Right renal cortex interstitium (tissue), 3 donors: Measurements from ENCODE around the gene COG4. TPM values are rescaled to one million over a fixed set of nuclear protein-coding genes. Genes with fewer than 3 reads are reported as not detected.

ENCODE experiments used
- DNase-seq, 3 donors: peaks; one replicate each; pipeline ENCODE4 v3.0.0-alpha.2; 2013; ENCODE audit warnings: low read depth in 3 of 3, low spot score in 2 of 3
- polyA plus RNA-seq, 3 donors: library from polyadenylated mRNA; unstranded; fragments of 120-200 nt; gene quantifications; one replicate each; pipeline ENCODE4 v1.2.1, GENCODE V29; 2013; ENCODE audit not compliant: insufficient read length in 3 of 3

The COG4 gene
- polyA plus RNA-seq, 3 donors, result 65.5 to 67.9 (median 65.8) TPM

GRCh38 chr16:70481929-70482536, 41.3 kb downstream of the COG4 start:
- DNase-seq, result no peak

GRCh38 chr16:70480127-70481105, 42.9 kb downstream of the COG4 start:
- DNase-seq, result no peak

- no peak for DNase-seq
Observed at GRCh38 chr16:70478912-70479341, 44.4 kb downstream of the COG4 start.

DNA sequence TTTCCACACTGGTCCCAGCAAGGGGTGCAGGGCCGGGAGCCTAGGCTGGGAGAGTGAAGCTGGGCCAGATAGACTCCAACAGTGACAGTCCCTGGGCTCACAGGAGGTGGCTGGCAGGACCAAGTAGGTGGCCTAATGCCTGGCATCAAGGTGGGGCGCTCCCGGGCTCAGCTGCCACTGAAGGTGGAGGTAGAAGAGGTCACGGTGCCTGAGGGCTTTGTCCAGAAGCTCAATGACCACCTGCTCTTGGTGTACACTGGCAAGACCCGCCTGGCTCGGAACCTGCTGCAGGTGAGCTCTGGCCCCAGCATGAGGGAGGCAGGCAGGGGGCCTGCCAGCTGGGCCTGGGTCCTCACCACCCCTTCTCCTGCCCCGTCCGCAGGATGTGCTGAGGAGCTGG, 45.2 kb downstream of the COG4 start:
- DNase-seq, result no peak

DNA sequence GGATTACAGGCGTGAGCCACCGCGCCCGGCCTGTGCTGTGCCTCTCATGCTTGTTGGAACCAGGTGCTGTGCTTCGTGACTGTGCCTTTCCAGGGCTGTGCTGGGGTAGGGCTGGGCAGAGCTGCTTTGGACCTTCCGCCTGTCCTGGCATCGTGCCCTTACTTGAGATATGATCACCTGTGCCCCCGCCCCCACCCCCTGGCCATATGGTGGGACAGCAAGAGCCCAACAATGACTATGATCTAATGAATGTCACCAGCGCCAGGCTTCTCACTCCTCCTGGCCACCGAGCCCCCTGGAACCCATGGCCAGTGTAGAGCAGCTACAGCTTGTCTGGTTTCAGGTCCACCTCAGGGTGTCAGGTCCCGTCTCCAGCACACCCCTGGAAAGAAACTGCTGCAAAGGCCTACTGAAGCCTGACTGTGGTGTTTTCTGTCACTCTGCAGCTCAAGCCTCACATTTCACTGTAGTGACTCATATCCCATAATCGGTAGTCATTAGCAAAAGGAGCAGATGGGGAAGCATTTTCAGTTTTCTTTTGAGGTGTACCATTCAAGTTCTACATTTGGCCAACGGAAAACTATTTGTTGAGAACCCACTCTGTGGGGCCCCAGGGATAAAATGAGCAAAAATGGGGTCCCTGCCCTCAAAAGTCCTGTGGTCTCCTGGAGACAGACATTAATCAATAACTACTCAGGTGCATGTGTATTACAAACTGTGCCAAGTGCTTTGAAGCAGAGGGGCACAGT, 46.9 kb downstream of the COG4 start:
- no peak for DNase-seq

- no peak for DNase-seq
Observed at GRCh38 chr16:70475054-70475871, 48.1 kb downstream of the COG4 start.

DNA sequence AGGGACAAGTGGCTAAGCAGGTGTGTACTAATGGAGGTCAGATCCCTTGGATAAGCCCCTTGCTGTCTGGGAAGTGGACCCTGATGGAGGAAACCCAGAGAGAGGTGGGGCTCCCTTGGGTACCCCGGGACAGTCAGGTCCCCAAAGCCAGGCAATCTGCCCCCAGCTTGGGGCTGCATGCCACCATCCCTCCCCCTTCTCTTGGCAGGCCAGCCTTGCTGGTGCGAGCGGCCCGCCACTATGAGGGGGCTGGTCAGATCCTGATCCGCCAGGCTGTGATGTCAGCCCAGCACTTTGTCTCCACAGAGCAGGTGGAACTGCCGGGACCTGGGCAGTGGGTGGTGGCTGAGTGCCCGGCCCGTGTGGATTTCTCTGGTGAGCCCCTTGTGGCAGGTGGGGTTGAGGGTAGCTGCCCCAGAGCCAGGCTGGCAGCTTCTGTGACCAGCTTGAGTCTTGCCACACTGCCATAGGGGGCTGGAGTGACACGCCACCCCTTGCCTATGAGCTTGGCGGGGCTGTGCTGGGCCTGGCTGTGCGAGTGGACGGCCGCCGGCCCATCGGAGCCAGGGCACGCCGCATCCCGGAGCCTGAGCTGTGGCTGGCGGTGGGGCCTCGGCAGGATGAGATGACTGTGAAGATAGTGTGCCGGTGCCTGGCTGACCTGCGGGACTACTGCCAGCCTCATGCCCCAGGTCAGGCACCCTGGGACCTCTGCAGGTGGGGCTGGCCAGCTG, 48.9 kb downstream of the COG4 start:
- no peak for DNase-seq

GRCh38 chr16:70473446-70474319, 49.7 kb downstream of the COG4 start:
- DNase-seq, result no peak

GRCh38 chr16:70472786-70473433, 50.4 kb downstream of the COG4 start:
- DNase-seq, result no peak

GRCh38 chr16:70470927-70471341, 52.4 kb downstream of the COG4 start:
- no peak for DNase-seq

DNA sequence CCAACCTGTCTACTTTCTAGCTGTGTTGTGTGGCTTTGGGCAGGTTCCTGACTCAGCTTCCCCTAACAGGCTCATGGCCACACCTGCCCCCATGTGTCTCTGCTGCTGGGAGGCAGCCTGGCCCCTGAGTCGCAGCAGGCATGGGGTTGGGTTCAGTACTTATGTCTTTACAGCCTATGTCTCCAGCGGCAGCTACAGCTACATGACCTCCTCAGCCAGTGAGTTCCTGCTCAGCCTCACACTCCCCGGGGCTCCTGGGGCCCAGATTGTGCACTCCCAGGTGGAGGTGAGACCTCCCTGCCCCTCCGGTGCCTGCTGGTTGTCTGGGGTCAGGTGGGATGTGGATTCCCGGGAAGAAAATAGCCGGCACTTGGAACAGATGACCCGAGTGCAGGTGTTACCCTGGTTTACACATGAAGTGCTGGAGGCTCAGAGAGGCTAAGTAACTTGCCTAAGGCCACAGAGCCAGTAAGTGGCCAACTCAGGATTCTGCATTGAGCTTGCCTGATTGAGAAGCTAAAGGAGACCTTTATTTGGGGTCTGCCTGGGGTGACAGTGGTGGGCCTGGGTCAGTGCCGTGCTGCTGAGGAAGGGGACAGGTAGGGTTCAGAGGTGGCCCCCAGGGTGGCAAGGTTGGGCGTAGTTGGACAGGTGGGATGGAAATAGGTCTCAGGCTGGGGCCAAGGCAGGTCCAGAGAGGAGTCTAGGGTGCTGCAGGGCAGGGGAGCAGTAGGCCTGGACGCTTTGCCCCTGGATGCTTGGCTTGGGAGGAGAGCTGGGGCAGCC, 53.0 kb downstream of the COG4 start:
- no peak for DNase-seq

DNA sequence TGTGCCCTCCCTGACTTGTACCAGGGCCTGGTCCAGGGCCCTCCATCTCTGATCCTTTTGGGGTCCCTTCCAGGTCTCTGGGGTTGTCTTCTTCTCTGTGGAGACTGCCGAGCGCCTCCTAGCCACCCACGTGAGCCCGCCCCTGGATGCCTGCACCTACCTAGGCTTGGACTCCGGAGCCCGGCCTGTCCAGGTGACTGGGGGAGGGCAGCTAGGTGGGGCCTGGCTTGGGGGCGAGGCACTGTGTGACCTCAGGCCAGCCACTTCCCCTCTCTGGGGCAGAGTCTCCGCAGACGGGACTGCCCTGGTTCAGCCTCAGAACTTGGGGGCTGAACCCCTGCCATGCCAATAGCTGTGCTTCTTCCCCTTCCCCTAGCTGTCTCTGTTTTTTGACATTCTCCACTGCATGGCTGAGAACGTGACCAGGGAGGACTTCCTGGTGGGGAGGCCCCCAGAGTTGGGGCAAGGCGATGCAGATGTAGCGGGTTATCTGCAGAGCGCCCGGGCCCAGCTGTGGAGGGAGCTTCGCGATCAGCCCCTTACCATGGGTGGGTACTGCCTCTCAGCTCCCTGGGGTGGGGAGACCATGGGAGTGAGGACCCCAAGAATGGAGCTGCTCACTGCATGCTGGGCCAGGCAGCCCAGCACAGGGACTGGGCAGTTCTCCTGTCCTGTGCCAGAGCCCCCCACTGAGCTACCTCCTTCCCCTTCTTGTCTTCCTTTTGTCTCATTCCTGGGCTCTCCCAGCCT, 54.4 kb downstream of the COG4 start:
- no peak for DNase-seq

- DNase-seq, result no peak
Observed at GRCh38 chr16:70467608-70468007, 55.7 kb downstream of the COG4 start.

- DNase-seq, result no peak
Observed at GRCh38 chr16:70467113-70467512, 56.2 kb downstream of the COG4 start.

- no peak for DNase-seq
Observed at GRCh38 chr16:70466805-70467076, 56.6 kb downstream of the COG4 start.

DNA sequence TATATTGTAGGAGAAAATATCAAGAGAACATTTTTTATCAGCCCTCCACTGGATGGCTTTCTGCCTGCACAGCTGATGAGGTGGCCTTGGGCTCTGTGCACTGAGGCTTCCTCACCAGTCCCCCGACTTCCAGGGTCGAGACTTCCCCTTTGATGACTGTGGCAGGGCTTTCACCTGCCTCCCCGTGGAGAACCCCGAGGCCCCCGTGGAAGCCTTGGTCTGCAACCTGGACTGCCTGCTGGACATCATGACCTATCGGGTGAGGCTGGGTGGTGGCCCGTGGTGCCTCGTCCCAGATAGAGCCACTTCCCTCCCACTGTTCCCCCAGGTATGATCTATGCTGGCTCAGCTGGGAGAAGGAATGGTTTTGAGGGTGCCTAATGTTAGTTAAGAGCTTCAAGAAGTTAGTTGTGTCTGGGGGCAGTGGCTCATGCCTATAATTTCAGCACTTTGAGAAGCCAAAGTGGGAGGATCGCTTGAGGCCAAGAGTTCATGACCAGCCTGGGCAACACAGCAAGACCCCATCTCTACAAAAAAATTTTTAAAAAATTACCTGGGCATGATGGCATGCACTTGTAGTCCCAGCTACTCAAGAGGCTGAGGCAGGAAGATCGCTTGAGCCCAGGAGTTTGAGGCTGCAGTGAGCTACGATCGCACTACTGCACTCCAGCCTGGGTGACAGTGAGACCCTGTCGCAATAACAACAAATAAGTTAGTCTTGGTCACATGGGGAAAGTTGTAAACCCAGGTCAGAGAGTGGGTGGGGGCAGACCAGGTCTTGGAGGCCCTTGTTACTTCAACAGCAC, 57.2 kb downstream of the COG4 start:
- no peak for DNase-seq
